ENCODE data around the gene PRKCE. TPM values are rescaled to one million over a fixed set of nuclear protein-coding genes. Genes with fewer than 3 reads are reported as not detected.

Gene PRKCE
- total RNA-seq, 1 donor from 2014 or later: 24.2 TPM

DNA sequence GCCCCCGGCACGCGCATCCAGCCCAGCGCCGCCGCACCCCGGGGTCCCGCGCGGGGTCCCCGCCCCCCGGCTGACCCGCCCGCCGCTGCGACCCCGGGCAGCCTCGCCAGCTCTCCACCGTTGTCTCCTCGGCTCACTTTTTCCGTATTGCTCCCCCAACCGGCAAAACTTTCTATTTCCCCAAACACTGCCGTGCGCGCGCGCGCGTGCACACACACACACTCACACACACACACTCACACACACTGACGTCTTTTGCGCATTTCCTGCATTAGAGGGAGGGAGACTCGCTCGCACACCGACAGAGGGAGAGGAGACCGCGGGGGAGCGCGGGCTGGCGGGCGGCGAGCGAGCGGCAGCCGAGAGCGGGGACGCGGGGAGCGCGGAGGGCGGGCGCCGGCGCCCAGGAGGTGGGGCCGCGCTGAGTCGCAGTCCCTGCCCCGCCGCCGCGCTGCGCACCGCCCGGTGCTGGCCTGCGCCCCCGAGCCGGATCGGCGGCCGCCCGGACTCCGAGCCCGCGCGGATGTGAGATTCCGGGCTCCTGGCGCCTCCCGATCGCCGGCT, 542 bp upstream of the PRKCE start:
- Mint-ChIP-seq H3K36me3 (ENCODE audit: low read depth, unreplicated experiment) (peaks cover 6% of the 10 kb centered on the region), H3K9me3 (ENCODE audit: unreplicated experiment) (no peaks in the 10 kb centered on the region), H3K27ac (ENCODE audit: unreplicated experiment) (peak overlapping the region; percentile 89), H3K4me3 (ENCODE audit: unreplicated experiment) (peak overlapping the region; percentile 100), H3K4me1 (ENCODE audit: unreplicated experiment) (peaks cover 23% of the 10 kb centered on the region), H3K27me3 (ENCODE audit: unreplicated experiment) (peaks cover 12% of the 10 kb centered on the region)
- peak; percentile 85 for DNase-seq (ENCODE audit: low spot score)
- peak; percentile 25 for TF ChIP-seq CTCF (IDR thresholded peaks at IDR 0.05; ENCODE audit: unreplicated experiment)

GRCh38 chr2:45652090-45653031, 886 bp downstream of the PRKCE start:
- peaks cover 6% of the 10 kb centered on the region for H3K36me3 Mint-ChIP-seq (ENCODE audit: low read depth, unreplicated experiment)
- H3K27me3 Mint-ChIP-seq (ENCODE audit: unreplicated experiment): peaks cover 9% of the 10 kb centered on the region
- H3K4me3 Mint-ChIP-seq (ENCODE audit: unreplicated experiment): peak overlapping the region; percentile 91
- no peaks in the 10 kb centered on the region for H3K9me3 Mint-ChIP-seq (ENCODE audit: unreplicated experiment)
- peak overlapping the region; percentile 44 for H3K27ac Mint-ChIP-seq (ENCODE audit: unreplicated experiment)
- TF ChIP-seq CTCF (IDR thresholded peaks at IDR 0.05; ENCODE audit: unreplicated experiment): no peak
- H3K4me1 Mint-ChIP-seq (ENCODE audit: unreplicated experiment): peaks cover 23% of the 10 kb centered on the region
- DNase-seq (ENCODE audit: low spot score): peak; percentile 41

- Mint-ChIP-seq H3K36me3 (ENCODE audit: low read depth, unreplicated experiment) (peaks cover 6% of the 10 kb centered on the region), H3K27me3 (ENCODE audit: unreplicated experiment) (peaks cover 9% of the 10 kb centered on the region), H3K4me3 (ENCODE audit: unreplicated experiment) (peak overlapping the region; percentile 91), H3K9me3 (ENCODE audit: unreplicated experiment) (no peaks in the 10 kb centered on the region), H3K27ac (ENCODE audit: unreplicated experiment) (no peak overlapping the region), H3K4me1 (ENCODE audit: unreplicated experiment) (peaks cover 23% of the 10 kb centered on the region)
- no peak for TF ChIP-seq CTCF (IDR thresholded peaks at IDR 0.05; ENCODE audit: unreplicated experiment)
- DNase-seq (ENCODE audit: low spot score): no peak
These were observed 1.8 kb downstream of the PRKCE start for GRCh38 chr2:45653122-45653913.

DNA sequence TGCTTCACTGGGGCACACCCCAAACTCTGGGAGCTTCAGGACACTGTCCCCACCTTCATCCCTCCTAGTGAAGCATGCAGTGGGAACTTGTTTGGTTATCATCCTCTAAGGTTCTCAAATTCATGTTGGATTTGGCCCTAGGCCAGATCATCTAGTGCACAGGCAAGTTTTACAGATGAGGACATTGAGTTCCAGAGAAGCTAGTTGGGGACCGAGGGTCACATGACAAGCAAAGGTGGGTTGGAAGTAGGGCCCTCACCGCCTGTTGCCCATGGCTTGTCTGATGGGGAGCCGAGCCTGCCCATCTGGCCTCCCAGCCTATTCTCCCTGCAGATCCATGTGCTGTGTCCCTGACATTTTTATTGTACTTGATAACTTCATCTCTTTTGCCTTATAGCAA, 2.8 kb downstream of the PRKCE start:
- no peak for DNase-seq (ENCODE audit: low spot score)
- no peak for TF ChIP-seq CTCF (IDR thresholded peaks at IDR 0.05; ENCODE audit: unreplicated experiment)
- no peak overlapping the region for H3K4me3 Mint-ChIP-seq (ENCODE audit: unreplicated experiment)
- peaks cover 9% of the 10 kb centered on the region for H3K27me3 Mint-ChIP-seq (ENCODE audit: unreplicated experiment)
- peaks cover 21% of the 10 kb centered on the region for H3K4me1 Mint-ChIP-seq (ENCODE audit: unreplicated experiment)
- no peak overlapping the region for H3K27ac Mint-ChIP-seq (ENCODE audit: unreplicated experiment)
- no peaks in the 10 kb centered on the region for H3K9me3 Mint-ChIP-seq (ENCODE audit: unreplicated experiment)
- peaks cover 6% of the 10 kb centered on the region for H3K36me3 Mint-ChIP-seq (ENCODE audit: low read depth, unreplicated experiment)

Measured in endothelial cell (in vitro differentiated cells).